Colon (tissue), 2 donors: Measurements from ENCODE around the gene MAPK11.
"Not testable (repeated sequence)": the region's sequence is repeated elsewhere in the genome, so short reads cannot be mapped to it uniquely, and the experiment has no call there.

ENCODE experiments used
- FAIRE-seq: peaks from 2 replicates; lab custom pipeline; 2012; peaks lifted over from hg19 to GRCh38; lab: Jason Lieb, UNC
- donor health status: control.
- donor health status: control.

The MAPK11 gene

GRCh38 chr22:50276143-50276542 lies 6.0 kb upstream of the MAPK11 start:
- FAIRE-seq, result no peak

- no peak for FAIRE-seq
These were observed 5.2 kb upstream of the MAPK11 start for GRCh38 chr22:50275181-50276055.

GRCh38 chr22:50274771-50275170 lies 4.6 kb upstream of the MAPK11 start:
- FAIRE-seq, result no peak

GRCh38 chr22:50274311-50274710 lies 4.1 kb upstream of the MAPK11 start:
- FAIRE-seq, result no peak

GRCh38 chr22:50273781-50274180 lies 3.6 kb upstream of the MAPK11 start:
- FAIRE-seq, result not testable (repeated sequence)

- FAIRE-seq, result not testable (repeated sequence)
These were observed 3.2 kb upstream of the MAPK11 start for GRCh38 chr22:50273352-50273751.

- no peak for FAIRE-seq
These were observed 2.0 kb upstream of the MAPK11 start for GRCh38 chr22:50272044-50272802.

GRCh38 chr22:50271519-50271970 lies 1.4 kb upstream of the MAPK11 start:
- no peak for FAIRE-seq

- no peak for FAIRE-seq
These were observed 650 bp upstream of the MAPK11 start for GRCh38 chr22:50270666-50271394.

GRCh38 chr22:50269573-50269969 lies 609 bp downstream of the MAPK11 start:
- no peak for FAIRE-seq

GRCh38 chr22:50268655-50269113 lies 1.5 kb downstream of the MAPK11 start:
- FAIRE-seq, result no peak

GRCh38 chr22:50267591-50268390 lies 2.4 kb downstream of the MAPK11 start:
- no peak for FAIRE-seq

- FAIRE-seq, result no peak
These were observed 3.2 kb downstream of the MAPK11 start for GRCh38 chr22:50266994-50267393.

GRCh38 chr22:50264946-50265669 lies 5.1 kb downstream of the MAPK11 start:
- no peak for FAIRE-seq

- FAIRE-seq, result no peak
These were observed 6.0 kb downstream of the MAPK11 start for GRCh38 chr22:50264104-50264745.

- FAIRE-seq, result no peak
These were observed 7.1 kb downstream of the MAPK11 start for GRCh38 chr22:50262973-50263617.

GRCh38 chr22:50262460-50262911 lies 7.7 kb downstream of the MAPK11 start:
- no peak for FAIRE-seq

- FAIRE-seq, result no peak
These were observed 8.3 kb downstream of the MAPK11 start, which contains the start of gene MAPK12 for GRCh38 chr22:50261615-50262459. MAPK12 (minus strand) TSS chr22:50261683; CDS start chr22:50261509, 174 bp downstream.
